ENCODE results near the gene SLC38A10.

Gene SLC38A10

DNA sequence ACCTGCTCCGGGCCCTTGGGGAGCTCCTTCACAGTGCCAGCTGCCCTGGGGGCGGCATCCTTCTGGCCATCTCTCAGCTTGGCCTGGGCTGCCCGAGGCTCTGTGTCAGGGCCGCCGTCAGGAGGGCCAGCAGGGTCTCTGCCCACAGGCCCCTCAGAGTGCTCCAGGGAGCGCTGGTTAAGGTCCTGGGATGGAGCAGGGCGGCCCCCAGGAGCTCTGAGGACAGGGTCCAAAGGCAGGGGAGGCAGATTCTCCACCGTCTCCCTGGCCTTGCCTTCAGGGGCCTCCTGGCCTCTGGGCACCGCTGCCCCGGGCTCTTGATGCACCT is 48.8 kb downstream of the SLC38A10 start:
- Histone ChIP-seq H3K36me3 (peaks cover 6% of the 10 kb centered on the region), H3K9me3 (no peaks in the 10 kb centered on the region), H3K4me1 (peaks cover 29% of the 10 kb centered on the region), H3K27me3 (no peaks in the 10 kb centered on the region), H3K4me3 (ENCODE audit: low read depth, low read length) (no peak overlapping the region)
- no peak for DNase-seq
- TF ChIP-seq, protein P1, sequence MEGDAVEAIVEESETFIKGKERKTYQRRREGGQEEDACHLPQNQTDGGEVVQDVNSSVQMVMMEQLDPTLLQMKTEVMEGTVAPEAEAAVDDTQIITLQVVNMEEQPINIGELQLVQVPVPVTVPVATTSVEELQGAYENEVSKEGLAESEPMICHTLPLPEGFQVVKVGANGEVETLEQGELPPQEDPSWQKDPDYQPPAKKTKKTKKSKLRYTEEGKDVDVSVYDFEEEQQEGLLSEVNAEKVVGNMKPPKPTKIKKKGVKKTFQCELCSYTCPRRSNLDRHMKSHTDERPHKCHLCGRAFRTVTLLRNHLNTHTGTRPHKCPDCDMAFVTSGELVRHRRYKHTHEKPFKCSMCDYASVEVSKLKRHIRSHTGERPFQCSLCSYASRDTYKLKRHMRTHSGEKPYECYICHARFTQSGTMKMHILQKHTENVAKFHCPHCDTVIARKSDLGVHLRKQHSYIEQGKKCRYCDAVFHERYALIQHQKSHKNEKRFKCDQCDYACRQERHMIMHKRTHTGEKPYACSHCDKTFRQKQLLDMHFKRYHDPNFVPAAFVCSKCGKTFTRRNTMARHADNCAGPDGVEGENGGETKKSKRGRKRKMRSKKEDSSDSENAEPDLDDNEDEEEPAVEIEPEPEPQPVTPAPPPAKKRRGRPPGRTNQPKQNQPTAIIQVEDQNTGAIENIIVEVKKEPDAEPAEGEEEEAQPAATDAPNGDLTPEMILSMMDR (IDR thresholded peaks at IDR 0.05; ENCODE audit: low read depth, low read length) = no peak

DNA sequence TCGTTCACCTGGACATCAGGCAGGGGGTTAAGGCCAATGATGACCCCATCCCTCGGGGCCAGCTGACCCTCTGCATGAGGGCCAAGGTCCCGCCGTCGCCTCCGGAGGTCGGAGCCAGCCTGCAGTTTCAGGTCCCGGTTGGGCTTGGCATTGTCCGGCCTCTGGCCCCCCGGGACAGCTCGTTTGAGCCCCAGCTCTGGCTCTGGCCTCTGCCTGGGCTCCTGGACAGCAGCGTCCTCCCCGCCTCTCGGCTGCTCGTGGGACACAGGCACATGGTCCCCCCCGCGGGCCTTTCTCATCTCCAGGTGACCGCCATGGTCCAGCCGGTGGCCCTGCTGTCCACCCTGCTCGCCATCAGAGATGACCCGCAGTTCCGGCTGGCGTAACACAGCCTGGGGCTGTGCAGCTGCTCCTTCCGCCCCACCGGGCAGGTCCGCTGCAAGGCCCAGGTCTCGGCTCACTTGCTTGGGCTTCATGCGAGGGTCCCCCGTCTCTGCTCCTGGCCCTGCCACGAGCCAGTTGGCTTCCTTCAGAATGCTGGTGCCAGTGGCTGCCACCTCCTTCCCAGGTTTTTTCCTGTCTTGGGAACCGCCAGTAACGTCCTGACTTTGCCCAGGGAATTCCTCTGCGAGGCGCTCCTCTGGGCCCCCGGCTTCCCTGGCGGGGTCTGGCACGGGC is 49.3 kb downstream of the SLC38A10 start:
- no peaks in the 10 kb centered on the region for H3K9me3 ChIP-seq
- TF ChIP-seq, protein P1 (IDR thresholded peaks at IDR 0.05; ENCODE audit: low read depth, low read length) = no peak
- H3K27me3 ChIP-seq = no peaks in the 10 kb centered on the region
- no peak overlapping the region for H3K4me3 ChIP-seq (ENCODE audit: low read depth, low read length)
- DNase-seq = peak; percentile 27
- peaks cover 11% of the 10 kb centered on the region for H3K36me3 ChIP-seq
- peaks cover 24% of the 10 kb centered on the region for H3K4me1 ChIP-seq

DNA sequence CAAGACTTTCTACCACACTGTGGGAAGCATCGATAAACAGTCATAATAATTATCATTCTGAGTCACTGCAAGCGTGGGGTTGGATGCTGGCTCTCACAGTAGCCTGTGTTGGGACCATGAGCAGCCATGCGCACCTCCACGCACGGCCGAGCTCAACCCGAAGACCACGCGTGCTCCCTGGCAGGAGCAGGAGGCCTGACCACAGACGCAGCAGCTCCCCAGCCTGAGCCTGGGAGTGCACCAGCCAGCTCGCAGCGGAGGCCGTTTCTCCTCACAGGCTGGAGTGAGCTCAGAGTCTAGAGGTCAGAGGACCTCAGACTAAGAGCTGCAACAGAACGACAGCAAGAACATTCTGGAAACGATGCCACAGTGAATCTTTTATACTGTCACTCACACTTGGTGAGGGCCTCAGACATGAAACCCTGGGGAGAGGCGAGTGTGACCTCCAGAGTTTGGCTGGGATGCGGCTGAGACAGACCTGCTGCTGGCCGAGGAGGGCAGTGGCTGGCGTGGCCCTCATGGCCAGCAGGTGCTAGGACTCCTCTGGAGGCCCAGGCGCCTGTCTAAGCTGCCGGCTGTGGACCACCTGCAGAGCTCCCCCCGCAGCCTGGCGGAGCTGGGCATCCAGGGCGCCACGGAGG is 50.0 kb downstream of the SLC38A10 start:
- no peaks in the 10 kb centered on the region for H3K9me3 ChIP-seq
- no peaks in the 10 kb centered on the region for H3K27me3 ChIP-seq
- TF ChIP-seq, protein P1 (IDR thresholded peaks at IDR 0.05; ENCODE audit: low read depth, low read length) = no peak
- no peak overlapping the region for H3K4me3 ChIP-seq (ENCODE audit: low read depth, low read length)
- H3K4me1 ChIP-seq = peaks cover 20% of the 10 kb centered on the region
- DNase-seq = peak; percentile 42
- H3K36me3 ChIP-seq = peaks cover 13% of the 10 kb centered on the region

DNA sequence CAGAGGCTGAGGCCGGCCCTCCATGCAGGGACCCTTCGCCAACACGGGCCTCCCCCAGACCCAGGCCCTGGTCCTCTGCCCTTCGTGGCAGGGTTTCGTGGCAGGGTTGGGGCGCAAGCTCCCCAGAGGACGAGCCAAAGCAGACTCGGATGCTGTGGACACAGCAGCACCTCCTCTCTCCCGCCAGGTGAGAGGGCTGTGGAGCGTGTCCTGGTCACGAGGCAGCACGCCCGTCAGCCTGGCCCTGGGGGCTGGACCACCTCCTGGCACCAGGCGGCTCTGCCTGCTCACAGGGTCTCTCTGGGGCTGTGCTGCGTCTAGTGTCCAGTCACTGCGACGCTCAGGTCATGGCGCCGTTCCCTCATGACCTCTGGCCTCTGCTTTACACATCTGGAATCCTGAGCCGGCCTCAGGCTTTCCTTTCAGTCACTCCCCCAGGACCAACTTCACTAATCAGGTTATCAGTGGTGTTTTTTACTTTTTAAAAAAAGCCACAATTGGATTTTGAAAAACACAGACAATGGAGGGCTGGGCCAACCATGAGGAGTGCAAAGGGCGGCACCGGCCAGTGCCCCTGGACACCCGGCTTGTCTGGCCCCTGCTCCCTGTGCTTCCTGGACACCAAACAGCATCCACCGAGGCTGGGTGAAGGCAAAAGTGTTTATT is 50.6 kb downstream of the SLC38A10 start:
- TF ChIP-seq, protein P1 (IDR thresholded peaks at IDR 0.05; ENCODE audit: low read depth, low read length) = peak; percentile 14; the same call in 1 of the 2 replicates
- no peaks in the 10 kb centered on the region for H3K27me3 ChIP-seq
- H3K36me3 ChIP-seq = peaks cover 13% of the 10 kb centered on the region
- H3K4me1 ChIP-seq = peaks cover 20% of the 10 kb centered on the region
- DNase-seq = peak; percentile 50
- no peaks in the 10 kb centered on the region for H3K9me3 ChIP-seq
- no peak overlapping the region for H3K4me3 ChIP-seq (ENCODE audit: low read depth, low read length)

DNA sequence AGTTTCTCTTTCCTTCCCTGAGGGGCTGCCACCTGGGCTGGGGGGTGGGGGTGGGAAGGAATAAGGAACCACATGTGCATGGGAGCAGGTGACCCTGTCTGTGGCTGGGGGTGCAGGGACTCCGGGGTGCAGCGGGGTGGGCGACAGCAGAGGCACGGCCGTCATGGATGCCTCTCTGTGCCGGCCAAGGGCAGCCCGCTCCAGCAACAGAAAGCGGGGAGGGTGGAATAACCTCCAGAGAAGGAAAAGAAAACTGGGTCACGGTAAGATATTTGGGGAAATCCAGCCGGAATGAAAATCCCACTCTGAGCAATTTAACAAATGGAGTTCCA is 51.8 kb downstream of the SLC38A10 start:
- no peak overlapping the region for H3K4me3 ChIP-seq (ENCODE audit: low read depth, low read length)
- H3K4me1 ChIP-seq = peaks cover 20% of the 10 kb centered on the region
- H3K27me3 ChIP-seq = no peaks in the 10 kb centered on the region
- TF ChIP-seq, protein P1 (IDR thresholded peaks at IDR 0.05; ENCODE audit: low read depth, low read length) = no peak
- H3K9me3 ChIP-seq = no peaks in the 10 kb centered on the region
- peaks cover 13% of the 10 kb centered on the region for H3K36me3 ChIP-seq
- no peak for DNase-seq

All from BE2C (cell line).